Activated T-helper 1 cell treated with anti-CD3 and anti-CD28 coated beads, Interleukin-2, amount 50 U/mL, for 16 hours (primary cell): ENCODE measurements around the gene NBPF11.
A peak's percentile ranks its signal among the peaks of the same experiment; 100 is the strongest.
"Not testable (repeated sequence)": the region's sequence is repeated elsewhere in the genome, so short reads cannot be mapped to it uniquely, and the experiment has no call there.

Experiments
- DNase-seq, 2 donors: peaks; one replicate each; pipeline ENCODE4 v3.0.0-alpha.2; 2020; ENCODE audit warnings: low read depth in 1 of 2, low spot score in 1 of 2

NBPF11 gene, protein sequence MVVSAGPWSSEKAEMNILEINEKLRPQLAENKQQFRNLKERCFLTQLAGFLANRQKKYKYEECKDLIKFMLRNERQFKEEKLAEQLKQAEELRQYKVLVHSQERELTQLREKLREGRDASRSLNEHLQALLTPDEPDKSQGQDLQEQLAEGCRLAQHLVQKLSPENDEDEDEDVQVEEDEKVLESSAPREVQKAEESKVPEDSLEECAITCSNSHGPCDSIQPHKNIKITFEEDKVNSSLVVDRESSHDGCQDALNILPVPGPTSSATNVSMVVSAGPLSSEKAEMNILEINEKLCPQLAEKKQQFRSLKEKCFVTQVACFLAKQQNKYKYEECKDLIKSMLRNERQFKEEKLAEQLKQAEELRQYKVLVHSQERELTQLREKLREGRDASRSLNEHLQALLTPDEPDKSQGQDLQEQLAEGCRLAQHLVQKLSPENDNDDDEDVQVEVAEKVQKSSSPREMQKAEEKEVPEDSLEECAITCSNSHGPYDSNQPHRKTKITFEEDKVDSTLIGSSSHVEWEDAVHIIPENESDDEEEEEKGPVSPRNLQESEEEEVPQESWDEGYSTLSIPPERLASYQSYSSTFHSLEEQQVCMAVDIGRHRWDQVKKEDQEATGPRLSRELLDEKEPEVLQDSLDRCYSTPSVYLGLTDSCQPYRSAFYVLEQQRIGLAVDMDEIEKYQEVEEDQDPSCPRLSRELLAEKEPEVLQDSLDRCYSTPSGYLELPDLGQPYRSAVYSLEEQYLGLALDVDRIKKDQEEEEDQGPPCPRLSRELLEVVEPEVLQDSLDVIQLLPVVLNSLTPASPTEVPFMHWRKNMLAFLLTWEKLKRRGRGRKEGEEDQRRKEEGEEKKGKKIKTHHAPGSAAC

DNA sequence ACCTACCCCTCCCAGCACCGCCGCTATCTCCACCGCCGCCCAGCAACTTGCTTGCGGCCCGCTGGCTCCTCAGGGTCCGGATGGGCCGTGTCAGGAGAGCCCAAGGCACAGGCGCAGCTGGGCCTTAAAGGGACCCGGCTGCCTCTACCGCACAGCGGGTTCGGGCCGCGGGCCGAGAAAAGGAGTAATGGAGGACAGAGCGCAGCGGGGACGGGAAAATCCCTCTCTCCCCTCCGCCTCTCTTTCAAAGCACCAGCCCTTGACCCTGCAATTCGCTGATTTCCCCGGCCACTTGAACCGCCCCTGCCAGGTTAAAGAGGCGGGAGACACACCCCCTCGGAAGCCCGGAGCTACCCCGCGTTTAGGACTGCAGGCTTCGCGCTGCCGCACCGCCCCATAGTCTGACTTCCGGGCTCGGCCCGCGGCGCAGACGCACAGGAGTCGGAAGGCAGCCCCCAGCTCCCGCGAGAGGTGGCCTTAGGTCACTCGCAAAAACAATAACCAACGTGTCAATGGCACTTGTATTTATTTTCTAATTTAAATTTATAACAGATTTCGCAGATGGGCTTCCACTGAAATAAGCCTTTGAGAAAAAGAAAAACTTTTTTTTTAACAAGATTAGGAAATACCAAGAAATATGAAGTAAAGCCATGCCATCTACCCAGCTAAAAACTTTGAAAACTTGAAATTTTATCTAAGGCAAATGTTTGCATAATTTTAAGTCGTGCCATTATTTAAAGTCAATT, at the start of gene NBPF11:
Gene NBPF11 (minus strand): TSS at position 371 of the 746 bp plus-strand sequence. CDS start 25,278 bp downstream, outside the sequence.
- peak; percentile 57 to 73 for DNase-seq

DNA sequence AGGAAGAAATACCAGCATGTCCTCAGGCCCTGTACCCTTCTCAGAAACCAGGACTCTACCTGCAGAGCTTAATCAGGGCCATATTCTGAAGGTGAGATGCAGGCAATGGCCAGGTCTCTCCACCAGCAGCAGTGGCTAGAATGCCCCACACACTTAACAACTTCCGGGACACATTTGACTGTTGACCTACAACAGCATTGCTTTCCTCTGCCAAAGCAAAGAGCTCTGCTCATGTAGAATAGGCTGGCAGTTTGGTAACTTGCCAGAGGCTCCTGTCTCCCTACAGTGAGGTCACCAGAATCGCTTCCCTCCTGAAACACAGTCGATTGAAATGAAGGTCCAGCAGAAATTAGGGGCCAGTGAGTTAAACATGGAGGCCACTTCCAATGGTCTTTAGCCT, 45.3 kb upstream of the NBPF11 start:
- DNase-seq, result not testable (repeated sequence)

DNA sequence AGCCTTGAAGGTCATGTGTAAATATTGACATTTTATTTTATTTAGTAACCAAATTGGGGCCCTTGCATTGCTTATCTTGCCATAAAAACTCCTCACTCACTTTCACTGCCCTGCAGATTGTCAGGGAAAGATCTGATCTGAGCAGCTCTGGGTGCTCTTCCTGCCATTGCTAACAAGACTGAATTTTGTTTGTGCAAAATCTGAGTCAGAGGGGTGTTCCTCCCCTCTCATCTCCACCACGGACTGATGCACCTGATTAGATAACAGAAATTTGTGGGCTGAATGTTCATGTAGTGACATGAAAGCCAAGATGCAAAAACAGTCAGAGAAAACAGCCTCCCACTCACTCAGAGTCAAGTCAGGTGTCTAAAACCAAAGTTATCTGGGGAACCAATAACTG, 44.9 kb upstream of the NBPF11 start:
- not testable (repeated sequence) for DNase-seq

DNA sequence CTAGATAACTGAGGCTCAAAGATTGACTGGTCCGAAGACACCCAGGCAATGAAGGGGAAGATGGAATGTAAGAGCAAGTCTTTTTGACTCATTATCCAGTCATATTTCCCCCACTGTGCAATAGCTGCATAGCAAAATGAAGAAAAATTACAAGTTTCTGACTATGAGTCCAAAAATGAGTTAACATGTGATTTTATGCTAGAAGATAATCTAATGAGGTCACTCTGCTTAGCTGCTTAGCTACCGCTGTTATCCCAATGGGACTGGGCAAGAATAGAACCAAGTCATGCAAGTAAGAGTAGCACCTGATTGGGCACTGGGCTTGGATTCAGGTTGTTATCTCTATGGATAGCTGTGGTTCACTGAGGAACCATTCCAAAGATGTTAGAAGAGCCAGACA, 43.0 kb upstream of the NBPF11 start:
- DNase-seq, result not testable (repeated sequence)

DNA sequence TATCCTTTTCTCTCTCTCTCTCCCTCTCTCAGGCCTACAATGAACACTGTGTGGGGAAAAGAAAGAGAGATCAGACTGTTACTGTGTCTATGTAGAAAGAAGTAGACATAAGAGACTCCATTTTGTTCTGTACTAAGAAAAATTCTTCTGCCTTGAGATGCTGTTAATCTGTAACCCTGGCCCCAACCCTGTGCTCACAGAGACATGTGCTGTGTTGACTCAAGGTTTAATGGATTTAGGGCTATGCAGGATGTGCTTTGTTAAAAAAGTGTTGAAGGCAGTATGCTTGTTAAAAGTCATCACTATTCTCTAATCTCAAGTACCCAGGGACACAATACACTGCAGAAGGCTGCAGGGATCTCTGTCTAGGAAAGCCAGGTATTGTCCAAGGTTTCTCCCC, 36.7 kb upstream of the NBPF11 start:
- DNase-seq, result not testable (repeated sequence)

DNA sequence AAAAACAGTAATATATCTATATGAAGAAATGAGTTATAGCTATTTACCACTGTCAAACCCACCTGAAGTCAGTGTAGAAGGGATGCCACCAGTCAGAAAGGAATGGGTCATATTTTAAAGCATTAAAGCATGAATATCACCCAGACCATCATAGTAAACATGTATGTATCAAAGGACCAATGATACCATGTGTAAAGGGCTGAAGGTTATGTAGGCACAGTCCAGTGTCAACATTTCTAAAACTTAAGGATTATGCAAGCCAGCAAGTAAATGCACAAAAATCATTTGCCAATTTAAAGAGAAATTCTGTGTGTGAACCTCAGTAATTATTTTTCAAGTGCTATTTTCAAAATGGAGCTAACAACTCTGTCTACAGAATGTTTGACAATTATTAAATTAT, 26.6 kb upstream of the NBPF11 start:
- not testable (repeated sequence) for DNase-seq

DNA sequence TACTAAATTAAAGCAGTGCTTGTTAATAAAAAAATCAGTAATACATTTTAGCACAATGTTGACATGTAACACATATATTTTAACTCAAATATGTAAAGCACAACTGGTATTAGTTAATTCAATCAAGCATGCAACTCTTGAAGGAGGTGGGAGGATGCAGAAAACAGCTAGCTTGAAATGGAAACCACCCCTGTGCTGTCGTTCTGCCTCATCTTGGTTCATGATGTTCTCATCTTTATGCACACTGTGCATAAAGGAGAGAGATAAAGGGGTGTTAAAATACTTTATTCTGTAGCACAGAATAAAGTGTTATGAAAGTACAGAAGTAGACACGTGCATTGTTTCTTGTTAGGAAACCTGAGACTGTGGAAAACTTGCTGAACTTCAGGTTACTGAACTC, 23.3 kb upstream of the NBPF11 start:
- DNase-seq, result not testable (repeated sequence)

DNA sequence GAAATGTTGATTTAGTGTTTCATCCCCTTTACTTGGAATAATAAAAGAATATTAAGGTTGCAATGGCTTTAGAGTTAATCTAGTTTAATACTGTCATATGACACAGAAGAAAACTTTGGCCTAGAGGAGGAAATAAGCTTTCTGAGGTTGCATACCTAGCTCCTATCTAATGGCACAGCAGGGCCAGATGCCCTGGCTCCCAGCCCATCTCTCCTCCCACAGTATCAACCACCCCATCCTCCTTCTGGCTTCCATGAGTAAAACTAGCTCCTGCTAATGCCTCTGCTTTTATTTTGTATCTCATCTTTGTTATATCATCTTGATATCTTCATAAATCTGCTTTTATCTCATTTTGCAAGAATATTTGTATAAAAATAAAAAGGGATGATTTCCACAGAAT, 19.9 kb upstream of the NBPF11 start:
- not testable (repeated sequence) for DNase-seq

DNA sequence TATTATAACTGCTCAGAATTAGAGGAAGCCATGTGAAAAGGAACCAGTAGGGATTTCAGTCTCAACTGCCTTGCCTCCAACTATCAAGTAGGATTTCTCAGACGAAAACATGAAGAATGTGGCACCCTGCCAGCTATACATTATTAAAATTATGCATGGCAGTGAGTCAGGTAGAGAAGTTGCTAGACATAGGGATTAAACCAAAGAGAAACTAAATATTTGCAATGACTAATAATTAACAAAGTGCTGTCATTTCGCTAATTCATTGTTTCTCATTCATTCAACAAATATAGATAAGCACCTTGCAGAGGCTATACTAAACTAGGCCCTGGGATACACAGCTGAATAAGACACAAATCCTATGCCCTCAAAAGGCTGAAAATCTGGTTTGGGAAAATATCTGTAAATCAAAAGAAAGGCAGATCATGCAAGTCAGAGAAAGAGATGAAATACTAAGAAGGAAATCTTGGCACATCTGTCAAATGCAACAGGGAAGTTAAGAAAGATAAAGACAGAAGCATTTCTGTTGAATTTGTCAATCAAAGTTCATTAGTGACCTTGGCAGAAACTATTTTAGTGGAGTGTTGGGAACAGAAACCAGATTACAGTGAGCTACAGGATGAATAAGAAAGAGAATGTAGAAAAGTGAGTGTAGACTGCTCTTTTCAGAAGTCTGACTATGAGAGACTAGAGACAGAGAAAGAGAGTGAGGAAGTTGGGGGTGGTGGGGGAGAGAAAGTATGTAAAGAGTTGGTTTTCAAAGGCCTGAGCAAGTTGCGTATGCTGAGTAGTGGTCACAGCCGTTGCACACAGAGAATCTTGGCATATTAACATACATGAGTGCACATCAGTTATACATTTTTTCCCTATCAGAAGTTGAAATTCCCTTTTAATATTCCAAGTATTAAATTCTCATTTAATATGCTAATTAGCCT, 14.7 kb upstream of the NBPF11 start:
- DNase-seq, result no peak

DNA sequence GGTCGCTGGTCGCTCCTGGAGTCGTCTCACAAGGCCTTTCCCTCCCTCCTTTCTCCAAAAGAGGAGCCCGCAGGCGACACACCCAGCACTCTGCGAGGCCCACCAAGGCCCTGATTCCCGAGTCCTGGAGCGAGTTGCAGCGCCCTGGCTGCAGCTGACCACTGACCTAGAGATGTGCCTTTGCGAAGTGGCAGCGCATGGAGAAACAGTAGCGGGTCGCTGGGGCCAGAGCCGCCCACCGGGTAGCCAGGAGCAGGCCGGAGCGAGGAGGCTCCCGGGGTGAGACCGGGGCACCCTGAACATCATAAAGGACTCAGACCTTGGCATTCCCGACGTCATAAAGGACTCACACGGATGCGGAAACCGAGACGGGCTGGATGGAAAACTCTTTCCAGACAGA, 10.3 kb upstream of the NBPF11 start:
- DNase-seq, result no peak

DNA sequence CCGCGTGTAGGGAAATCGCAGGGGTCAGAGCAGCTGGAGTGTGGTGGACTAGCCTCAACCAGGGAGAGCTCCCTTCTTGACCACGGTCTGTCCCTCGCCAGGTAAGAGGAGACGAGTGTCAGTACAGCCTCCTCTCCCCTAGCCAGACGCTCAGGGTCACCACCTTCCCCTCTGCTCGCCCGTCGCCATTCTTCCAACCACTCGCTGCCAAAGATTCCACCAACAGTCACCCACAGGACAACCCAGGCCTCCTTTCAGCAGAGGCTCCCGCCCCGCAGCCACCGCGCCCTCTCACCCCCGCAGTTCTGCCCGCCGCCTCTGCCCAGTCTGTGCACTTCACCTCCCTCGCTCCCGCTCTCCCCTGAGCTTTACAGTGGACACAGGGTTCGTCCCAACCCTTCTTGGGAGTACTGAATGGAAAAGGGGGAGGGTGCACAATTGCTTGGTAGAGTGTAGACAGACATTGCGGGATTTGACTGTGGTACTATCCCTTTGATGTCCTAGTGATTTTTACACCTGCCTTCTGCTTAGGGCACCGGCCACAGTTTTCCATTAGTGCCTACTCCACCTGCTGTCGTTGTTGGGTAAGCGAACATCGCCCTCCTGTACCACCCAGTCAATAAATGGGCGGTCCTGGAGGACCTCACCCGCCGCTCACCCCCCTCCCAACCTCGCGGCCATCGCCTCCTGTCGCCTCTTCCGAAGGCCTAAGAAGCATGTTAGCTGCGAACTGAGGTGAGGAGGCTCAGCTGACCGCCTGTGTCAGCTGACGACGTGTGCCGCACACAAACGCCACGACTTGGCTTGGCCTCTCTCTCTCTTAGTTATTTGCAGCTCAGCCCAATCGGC, 9.2 kb upstream of the NBPF11 start:
- DNase-seq, result no peak

DNA sequence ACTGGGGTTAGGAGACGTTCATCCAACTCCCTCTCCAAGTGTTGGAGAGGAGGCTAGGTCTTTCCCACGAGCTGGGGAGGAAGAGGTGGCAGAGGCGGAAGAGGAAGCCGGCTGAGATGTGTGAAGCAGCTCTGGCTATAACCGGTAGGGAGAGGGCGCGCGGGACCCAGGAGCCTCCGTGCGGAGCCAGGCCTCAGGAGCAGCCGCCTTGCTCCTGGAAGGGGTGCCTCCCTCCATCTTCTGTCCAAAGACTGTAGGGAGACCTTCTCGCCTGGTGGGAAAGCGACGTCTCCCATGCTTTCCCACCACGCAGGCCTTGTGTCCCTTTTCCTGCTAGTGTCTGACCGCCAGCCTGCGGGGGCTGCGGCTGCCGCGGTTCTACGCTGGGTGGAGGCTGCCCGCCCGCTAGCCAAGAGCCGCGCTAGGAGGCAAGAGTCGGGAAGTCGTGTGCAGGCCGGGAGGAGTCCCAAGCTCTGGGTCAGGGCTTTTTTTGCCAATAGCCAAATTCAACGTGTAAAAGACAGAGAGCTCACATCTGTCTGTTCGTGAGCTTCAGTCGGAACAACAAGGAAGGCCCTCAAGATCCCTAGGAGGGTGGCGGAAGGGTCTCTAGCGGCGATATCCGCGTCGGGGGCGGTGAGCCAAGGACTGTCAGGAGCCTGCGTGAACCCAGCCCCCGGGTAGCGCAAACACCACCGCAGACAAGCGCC, 8.4 kb upstream of the NBPF11 start:
- no peak for DNase-seq

DNA sequence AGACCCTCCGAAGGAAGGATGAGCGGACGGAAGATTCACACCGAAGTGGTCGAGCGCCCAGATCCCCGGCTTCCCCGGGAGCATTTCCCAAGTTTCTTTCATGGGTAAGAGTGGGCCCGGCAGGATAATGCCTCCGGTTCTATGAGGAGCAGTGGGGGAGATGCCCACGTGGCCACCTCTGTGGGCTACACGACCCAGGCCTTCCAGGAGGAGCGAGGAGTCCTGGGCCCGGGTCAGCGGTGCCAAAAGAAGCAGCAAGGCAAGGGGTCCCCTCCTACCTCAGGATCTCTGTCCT, 7.9 kb upstream of the NBPF11 start:
- no peak for DNase-seq

DNA sequence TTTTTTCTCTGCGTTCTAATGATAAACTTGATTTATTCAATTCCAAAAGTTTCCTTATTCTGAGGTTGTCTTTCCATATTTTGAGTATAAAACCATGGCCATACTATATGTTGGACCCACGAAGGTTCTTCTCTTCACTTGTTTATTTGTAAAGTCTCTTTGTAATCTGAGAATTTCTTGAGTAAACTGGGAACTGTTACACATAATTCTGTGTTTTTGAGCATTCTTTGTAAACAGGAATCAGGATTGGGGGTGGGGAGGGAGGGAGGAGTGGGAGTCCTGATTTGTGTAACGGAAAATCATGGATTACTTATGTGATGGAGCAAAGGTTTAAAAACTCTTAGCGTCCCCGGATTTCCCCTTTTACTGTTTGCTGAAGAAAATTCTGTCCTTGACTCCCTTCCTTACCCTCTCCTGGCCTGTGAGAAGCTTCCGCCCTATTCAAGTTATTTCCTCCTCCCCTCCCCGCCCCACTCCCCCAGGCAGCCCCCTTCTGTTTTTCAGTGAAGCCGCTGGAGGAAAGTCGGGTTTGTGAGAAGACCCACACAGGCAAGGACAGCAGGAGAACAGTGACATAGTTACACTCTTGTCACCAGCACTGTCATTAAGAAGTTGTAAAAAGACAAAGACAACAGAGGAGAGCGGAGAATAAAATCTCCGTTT, 6.4 kb upstream of the NBPF11 start:
- no peak for DNase-seq

DNA sequence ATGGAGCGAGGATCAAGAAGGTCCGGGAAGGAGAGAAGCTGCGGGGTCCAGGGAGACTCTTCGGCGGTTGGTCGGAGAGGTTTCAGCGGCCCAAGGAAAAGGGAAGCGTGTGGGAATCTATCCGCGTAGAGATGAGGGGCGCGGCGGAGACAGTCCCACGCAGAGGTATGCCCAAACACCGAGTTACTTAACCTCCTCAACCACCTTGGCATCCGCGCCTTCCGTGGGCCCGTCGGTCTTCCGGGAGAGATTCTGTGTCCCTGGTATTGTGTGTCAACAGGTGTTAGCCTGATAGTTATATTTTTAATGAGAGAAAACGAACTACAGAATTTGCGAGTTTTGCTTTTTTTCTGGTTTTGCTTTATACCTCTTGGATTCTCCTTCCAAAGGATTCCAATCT, 5.7 kb upstream of the NBPF11 start:
- not testable (repeated sequence) for DNase-seq

DNA sequence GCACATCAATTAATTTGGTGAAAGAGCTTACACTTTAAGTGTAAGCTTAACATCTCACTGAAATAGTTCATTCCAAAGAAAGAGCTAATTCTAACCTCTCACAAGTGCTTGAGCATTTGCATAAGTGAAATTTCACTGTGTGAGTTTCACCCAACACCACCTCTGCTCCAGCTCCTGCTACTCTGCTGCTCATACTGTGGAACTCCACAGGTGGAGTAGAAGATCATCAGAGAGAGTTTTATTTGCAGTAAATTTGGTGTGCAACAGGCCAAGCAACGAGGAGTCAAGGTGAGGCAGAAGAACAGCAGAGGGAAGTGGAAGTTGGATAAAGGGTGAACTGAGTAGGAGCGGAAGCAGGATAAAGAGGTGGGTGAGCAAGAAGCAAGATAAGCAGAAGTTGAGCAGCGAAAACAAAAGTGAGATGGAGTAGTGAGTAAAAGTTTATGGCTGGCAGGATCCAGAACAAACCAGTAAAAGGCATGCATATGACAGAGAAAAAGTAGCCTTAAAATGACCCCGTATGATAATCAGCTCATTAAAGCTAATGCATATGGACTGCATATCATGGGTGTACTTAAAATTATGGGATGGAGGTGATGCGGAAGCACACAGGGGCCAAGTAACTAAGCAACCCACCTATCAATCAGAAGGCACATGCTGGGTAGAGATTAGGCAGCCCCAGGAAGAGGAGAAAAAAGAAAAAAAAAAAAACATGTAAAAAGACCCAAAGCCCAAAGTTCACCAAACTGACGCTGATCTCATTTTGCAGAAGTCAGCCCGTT, 3.6 kb upstream of the NBPF11 start:
- DNase-seq, result not testable (repeated sequence)

DNA sequence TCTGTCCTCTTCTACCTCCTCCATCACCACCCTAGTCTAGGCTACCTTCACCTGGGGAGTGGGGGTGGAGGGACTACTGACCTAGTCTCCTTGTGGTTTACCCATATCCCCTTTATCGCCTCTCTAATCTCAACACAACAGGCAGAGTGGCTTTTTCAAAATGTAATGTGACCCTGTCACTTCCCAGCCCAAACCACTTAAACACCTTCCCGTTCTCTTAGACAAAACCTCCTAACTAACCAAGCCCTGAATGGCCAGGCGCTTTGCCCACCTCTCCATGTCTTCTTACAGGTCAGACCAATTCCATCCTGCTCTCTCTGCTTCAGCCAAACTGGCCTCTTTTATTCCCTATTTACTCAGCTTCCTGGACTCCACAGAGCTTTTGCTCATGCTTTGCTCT, 714 bp upstream of the NBPF11 start:
- not testable (repeated sequence) for DNase-seq

DNA sequence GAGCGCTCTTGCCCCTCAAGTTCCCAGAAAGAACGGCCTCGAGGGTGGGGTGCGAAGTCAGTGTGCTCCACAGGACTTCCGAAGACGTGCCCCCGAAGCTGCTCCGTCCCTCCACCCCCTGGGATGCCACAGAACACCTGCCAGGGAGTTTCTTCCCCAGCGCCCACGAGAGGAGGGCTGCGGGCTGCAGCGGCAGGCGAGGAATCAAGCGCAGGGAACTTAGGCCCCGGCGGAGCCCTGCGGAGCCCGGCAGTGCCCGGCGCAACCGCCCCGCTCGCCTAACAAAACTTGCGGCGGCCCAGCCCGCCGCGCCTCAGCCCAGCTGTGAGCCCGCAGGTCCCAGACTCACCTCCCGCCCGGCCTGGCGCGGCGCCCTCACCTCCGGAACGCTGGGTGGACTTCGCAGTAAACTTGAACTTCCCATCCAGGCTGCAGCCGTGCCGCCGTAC, 686 bp downstream of the NBPF11 start:
- not testable (repeated sequence) for DNase-seq
